Mesenchymal stem cell (in vitro differentiated cells and primary cell): Measurements from ENCODE around the gene PNCK. TPM values are rescaled to one million over a fixed set of nuclear protein-coding genes. Genes with fewer than 3 reads are reported as not detected.
A peak's percentile ranks its signal among the peaks of the same experiment; 100 is the strongest.

Experiments used
- DNase-seq: peaks from one replicate; pipeline ENCODE4 v3.0.0-alpha.2; 2013
- H2AFZ ChIP-seq: one replicate; pipeline ENCODE4 v1.6.1; 2013; ENCODE audit warnings: low read depth, mild to moderate bottlenecking, control low read depth, inconsistent platforms, low read length, moderate library complexity
- H2AK5ac ChIP-seq: 2 replicates; pipeline ENCODE4 v1.6.1; 2013; ENCODE audit warnings: low read length, moderate library complexity, mild to moderate bottlenecking, inconsistent platforms; ENCODE audit not compliant: severe bottlenecking
- H2BK120ac ChIP-seq: one replicate; pipeline ENCODE4 v1.6.1; 2013; ENCODE audit warnings: low read depth, mild to moderate bottlenecking, inconsistent platforms, low read length, moderate library complexity
- H2BK12ac ChIP-seq, 2 experiments: one replicate each; pipeline ENCODE4 v1.6.1; 2013; ENCODE audit warnings: inconsistent platforms in 2 of 2, low read length in 2 of 2, mild to moderate bottlenecking in 2 of 2, moderate library complexity in 2 of 2, control low read depth in 1 of 2
- H2BK15ac ChIP-seq: one replicate; pipeline ENCODE4 v1.6.1; 2013; ENCODE audit warnings: mild to moderate bottlenecking, low read depth, inconsistent platforms; ENCODE audit not compliant: poor library complexity, severe bottlenecking
- H2BK5ac ChIP-seq: 2 replicates; pipeline ENCODE4 v1.6.1; 2013; ENCODE audit warnings: low read depth, mild to moderate bottlenecking, low read length, control low read depth, inconsistent platforms; ENCODE audit not compliant: poor library complexity, severe bottlenecking
- H3K14ac ChIP-seq, 2 experiments: one replicate each; pipeline ENCODE4 v1.6.1; 2013; ENCODE audit warnings: inconsistent platforms in 2 of 2, low read length in 2 of 2, control low read depth in 1 of 2, mild to moderate bottlenecking in 1 of 2, moderate library complexity in 1 of 2
- H3K18ac ChIP-seq, 2 experiments: one replicate each; pipeline ENCODE4 v1.6.1; 2013; ENCODE audit warnings: inconsistent platforms in 2 of 2, low read length in 2 of 2, control low read depth in 1 of 2, low read depth in 1 of 2, mild to moderate bottlenecking in 1 of 2
- H3K23ac ChIP-seq, 2 experiments: one replicate each; pipeline ENCODE4 v1.6.1; 2013; ENCODE audit warnings: inconsistent platforms in 2 of 2, low read length in 2 of 2, mild to moderate bottlenecking in 2 of 2, moderate library complexity in 2 of 2, control low read depth in 1 of 2
- H3K27ac ChIP-seq: 2 replicates; pipeline ENCODE4 v1.5.1; 2013; ENCODE audit warnings: mild to moderate bottlenecking, moderate library complexity, low read length, control low read depth, inconsistent platforms; ENCODE audit not compliant: poor library complexity, severe bottlenecking
- H3K27me3 ChIP-seq, 2 experiments: 2 replicates each; pipeline versions ENCODE4 v1.6.1 to v1.7.0; 2013; ENCODE audit warnings: low read length in 2 of 2, mild to moderate bottlenecking in 2 of 2, moderate library complexity in 2 of 2, control low read depth in 1 of 2, inconsistent platforms in 1 of 2; ENCODE audit not compliant: control insufficient read depth in 1 of 2, insufficient read depth in 1 of 2
- H3K36me3 ChIP-seq, 2 experiments: 2 replicates each; pipeline versions ENCODE4 v1.6.1 to v1.7.0; 2013; ENCODE audit warnings: low read length in 2 of 2, control low read depth in 1 of 2, inconsistent platforms in 1 of 2, low read depth in 1 of 2, mild to moderate bottlenecking in 1 of 2; ENCODE audit not compliant: insufficient read depth in 2 of 2, control insufficient read depth in 1 of 2
- H3K4ac ChIP-seq, 2 experiments: one replicate each; pipeline ENCODE4 v1.6.1; 2013; ENCODE audit warnings: inconsistent platforms in 2 of 2, low read length in 2 of 2, mild to moderate bottlenecking in 2 of 2, moderate library complexity in 2 of 2, control low read depth in 1 of 2, low read depth in 1 of 2
- H3K4me1 ChIP-seq: 2 replicates; pipeline ENCODE4 v1.6.1; 2013; ENCODE audit warnings: low read depth, low read length, control low read depth; ENCODE audit not compliant: control insufficient read depth, insufficient read depth
- H3K4me2 ChIP-seq: 2 replicates; pipeline ENCODE4 v1.6.1; 2013; ENCODE audit warnings: low read length, mild to moderate bottlenecking, inconsistent platforms; ENCODE audit not compliant: poor library complexity, severe bottlenecking
- H3K4me3 ChIP-seq, 2 experiments: 2 replicates each; pipeline versions ENCODE4 v1.5.1 to v1.7.0; 2013; ENCODE audit warnings: low read length in 2 of 2, mild to moderate bottlenecking in 2 of 2, control low read depth in 1 of 2, low read depth in 1 of 2; ENCODE audit not compliant: insufficient read depth in 1 of 2
- H3K79me1 ChIP-seq: replicated peaks from 2 replicates; pipeline ENCODE4 v1.6.1; 2013; ENCODE audit warnings: mild to moderate bottlenecking, control low read depth, low read length, inconsistent platforms; ENCODE audit not compliant: poor library complexity, severe bottlenecking
- H3K9ac ChIP-seq: 2 replicates; pipeline ENCODE4 v1.7.0; 2013; ENCODE audit warnings: mild to moderate bottlenecking, low read length, moderate library complexity
- H3K9me3 ChIP-seq: 2 replicates; pipeline ENCODE4 v1.7.0; 2013; ENCODE audit warnings: mild to moderate bottlenecking, low read length; ENCODE audit not compliant: control insufficient read depth
- H4K8ac ChIP-seq: one replicate; pipeline ENCODE4 v1.6.1; 2013; ENCODE audit warnings: inconsistent platforms, mild to moderate bottlenecking, low read length, moderate library complexity
- H4K91ac ChIP-seq: one replicate; pipeline ENCODE4 v1.6.1; 2013; ENCODE audit warnings: mild to moderate bottlenecking, low read length, inconsistent platforms
- WGBS: methylation state at CpG from one replicate; pipeline ENCODE4 v1.1.7; 2013; ENCODE audit warnings: mixed read lengths; 5-methylcytosine and 5-hydroxymethylcytosine counted together
- polyA plus RNA-seq, 2 experiments: library from polyadenylated mRNA; stranded (reverse); fragments of 200-250 nt; gene quantifications; one replicate each; pipeline ENCODE4 v1.2.3, GENCODE V29; 2013

Gene PNCK
- polyA plus RNA-seq (2013, experiment 1 of 2): 0.10 TPM
- polyA plus RNA-seq (2013, experiment 2 of 2): 0.03 TPM

DNA sequence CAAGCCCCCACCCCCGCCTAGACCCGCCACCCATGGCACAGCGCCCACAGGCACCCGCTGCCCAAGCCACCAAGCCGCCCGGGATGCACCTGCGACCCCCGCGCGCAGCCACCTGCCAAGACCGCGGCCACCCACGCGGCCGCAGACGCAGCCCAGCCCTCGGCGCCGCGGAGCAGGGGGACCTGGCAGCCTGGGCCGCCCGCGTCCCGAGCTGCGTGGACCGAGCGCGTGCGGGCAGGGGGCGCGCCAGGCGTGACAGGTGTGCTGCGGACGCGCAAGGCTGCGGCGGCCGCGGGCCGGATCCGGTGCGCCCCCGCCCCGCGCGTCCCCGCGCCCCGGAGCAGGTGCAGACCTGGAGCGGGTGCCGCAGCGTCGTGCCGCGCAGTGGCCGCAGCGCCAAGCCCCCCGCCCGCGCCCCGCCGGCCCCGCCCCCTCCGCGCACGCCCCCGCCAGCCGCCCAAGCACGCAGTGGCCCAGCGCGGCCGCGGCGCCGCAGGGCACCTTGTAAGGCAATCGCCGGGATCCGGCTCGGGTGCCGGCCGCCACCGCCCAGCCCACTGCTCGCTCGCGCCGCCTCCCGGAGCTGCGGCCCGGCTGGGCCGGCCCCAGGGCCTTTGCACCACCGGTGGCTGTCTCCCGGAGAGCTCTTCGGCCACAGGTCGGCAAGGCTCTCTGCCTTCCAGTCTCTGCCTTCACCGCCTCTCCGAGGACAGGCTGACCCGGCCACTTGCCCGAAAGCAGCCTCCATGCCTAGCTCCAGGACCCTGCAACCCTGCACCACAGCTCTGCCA, at the start of gene PNCK:
Gene PNCK, minus strand, starts transcription at position 386 of the 791 bp plus-strand sequence. CDS start 737 bp downstream, outside the sequence.
- H3K36me3 ChIP-seq: no peaks in the 10 kb centered on the region
- no peak within 1 kb of the TSS for H4K8ac ChIP-seq
- no peak within 1 kb of the TSS for H3K27ac ChIP-seq
- no peaks in the 10 kb centered on the region for H3K79me1 ChIP-seq
- H3K4me2 ChIP-seq: no peak within 1 kb of the TSS
- no peak within 1 kb of the TSS for H2BK15ac ChIP-seq
- H2BK5ac ChIP-seq: no peak within 1 kb of the TSS
- no peak within 1 kb of the TSS for H3K9ac ChIP-seq
- H2AFZ ChIP-seq: no peak within 1 kb of the TSS
- H4K91ac ChIP-seq: no peak within 1 kb of the TSS
- no peaks in the 10 kb centered on the region for H3K9me3 ChIP-seq
- no peak for DNase-seq
- H3K14ac ChIP-seq: no peak within 1 kb of the TSS
- H3K23ac ChIP-seq: no peak within 1 kb of the TSS
- no peak within 1 kb of the TSS for H3K18ac ChIP-seq
- peaks cover 2% of the 10 kb centered on the region for H3K4me1 ChIP-seq
- peaks cover 17 to 60% of the 10 kb centered on the region in 2 experiments for H3K27me3 ChIP-seq
- H2AK5ac ChIP-seq: no peak within 1 kb of the TSS
- no peak within 1 kb of the TSS for H2BK12ac ChIP-seq
- no peak within 1 kb of the TSS for H3K4ac ChIP-seq
- no peak within 1 kb of the TSS for H2BK120ac ChIP-seq
- no peak within 1 kb of the TSS for H3K4me3 ChIP-seq
- WGBS: 39% methylated on average over 16 of the region's 98 CpGs

DNA sequence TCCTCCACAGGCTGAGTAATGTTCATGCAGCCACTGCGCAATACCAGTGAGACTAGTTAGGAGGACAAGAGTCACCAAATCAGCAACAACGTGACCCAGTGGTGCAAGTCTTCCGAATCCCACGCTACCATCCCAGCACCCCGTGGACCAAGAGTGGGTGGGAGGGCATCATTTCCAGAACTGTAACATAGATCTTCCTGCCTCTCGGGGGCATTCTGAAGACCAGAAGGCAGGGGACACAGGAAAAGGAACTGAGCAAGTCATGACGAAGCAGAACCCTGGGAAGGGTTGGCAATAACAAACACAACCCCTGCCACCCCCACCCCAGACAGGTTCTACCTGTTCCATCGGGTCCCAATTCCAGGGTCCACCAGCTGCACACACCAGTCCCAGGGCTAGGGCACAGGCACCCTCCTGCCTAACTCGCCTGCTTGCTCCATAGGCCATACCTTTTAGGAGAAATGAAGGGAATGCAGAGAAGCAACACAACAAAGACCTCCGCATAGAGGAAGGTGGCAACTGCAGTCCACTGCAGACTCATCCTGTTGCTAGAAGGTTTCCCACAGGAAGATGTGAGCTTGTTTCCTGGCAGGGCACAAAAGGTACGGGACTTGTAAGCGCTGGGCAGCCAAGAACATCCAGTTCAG, 49.2 kb upstream of the PNCK start:
- Histone ChIP-seq H3K9me3 (no peaks in the 10 kb centered on the region), H3K18ac (peak overlapping the region in 1 of 2 experiments; percentile 48), H4K91ac (no peak overlapping the region), H4K8ac (no peak overlapping the region), H2BK5ac (no peak overlapping the region), H3K79me1 (no peaks in the 10 kb centered on the region), H2BK120ac (no peak overlapping the region), H2AK5ac (no peak overlapping the region), H3K14ac (no peak overlapping the region), H3K36me3 (peaks cover 26 to 28% of the 10 kb centered on the region in 2 experiments), H2AFZ (no peak overlapping the region), H3K4me3 (peak overlapping the region; percentile 66 to 81), H3K27ac (peak overlapping the region; percentile 82), H3K27me3 (peaks cover 0 to 6% of the 10 kb centered on the region in 2 experiments), H2BK15ac (no peak overlapping the region), H3K4me2 (peak overlapping the region; percentile 5), H3K4ac (peak overlapping the region in 1 of 2 experiments; percentile 30), H3K23ac (no peak overlapping the region), H3K4me1 (peaks cover 34% of the 10 kb centered on the region), H3K9ac (peak overlapping the region; percentile 89), H2BK12ac (no peak overlapping the region)
- WGBS: 52% methylated on average over 9 of the region's 12 CpGs
- DNase-seq: peak; percentile 37

DNA sequence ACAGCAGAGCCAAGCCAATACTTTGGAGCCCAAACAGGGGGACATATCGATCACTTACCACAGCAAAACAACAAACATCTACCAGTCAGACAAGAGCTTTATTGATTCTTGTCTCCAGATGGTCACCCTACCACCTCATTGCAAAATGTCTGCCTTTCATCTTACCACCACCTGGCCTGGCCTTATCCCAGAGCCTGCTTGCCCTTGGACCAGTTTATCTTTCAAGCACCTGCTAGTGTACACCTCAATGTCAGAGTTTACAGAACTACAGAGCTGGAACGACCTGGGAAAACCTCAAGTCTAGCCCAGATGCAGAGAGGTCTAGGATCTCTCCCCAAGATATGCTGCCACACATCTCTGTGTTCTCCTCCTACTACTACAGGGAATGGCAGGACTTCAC, 46.1 kb upstream of the PNCK start:
- H3K14ac ChIP-seq: no peak overlapping the region
- no peak overlapping the region for H4K91ac ChIP-seq
- no peak overlapping the region for H2BK5ac ChIP-seq
- H3K9ac ChIP-seq: no peak overlapping the region
- H3K4me1 ChIP-seq: peaks cover 4% of the 10 kb centered on the region
- DNase-seq: no peak
- H4K8ac ChIP-seq: no peak overlapping the region
- no peak overlapping the region for H2AFZ ChIP-seq
- no peak overlapping the region for H3K4ac ChIP-seq
- peaks cover 45 to 50% of the 10 kb centered on the region in 2 experiments for H3K36me3 ChIP-seq
- no peak overlapping the region for H3K4me2 ChIP-seq
- WGBS: 100% methylated on average over 2 of the region's 2 CpGs
- H3K4me3 ChIP-seq: no peak overlapping the region
- no peak overlapping the region for H2BK12ac ChIP-seq
- no peak overlapping the region for H3K23ac ChIP-seq
- H2AK5ac ChIP-seq: no peak overlapping the region
- no peak overlapping the region for H2BK15ac ChIP-seq
- H2BK120ac ChIP-seq: no peak overlapping the region
- H3K18ac ChIP-seq: no peak overlapping the region
- H3K27me3 ChIP-seq: peaks cover 0 to 6% of the 10 kb centered on the region in 2 experiments
- H3K9me3 ChIP-seq: no peaks in the 10 kb centered on the region
- peaks cover 6% of the 10 kb centered on the region for H3K79me1 ChIP-seq
- H3K27ac ChIP-seq: no peak overlapping the region

DNA sequence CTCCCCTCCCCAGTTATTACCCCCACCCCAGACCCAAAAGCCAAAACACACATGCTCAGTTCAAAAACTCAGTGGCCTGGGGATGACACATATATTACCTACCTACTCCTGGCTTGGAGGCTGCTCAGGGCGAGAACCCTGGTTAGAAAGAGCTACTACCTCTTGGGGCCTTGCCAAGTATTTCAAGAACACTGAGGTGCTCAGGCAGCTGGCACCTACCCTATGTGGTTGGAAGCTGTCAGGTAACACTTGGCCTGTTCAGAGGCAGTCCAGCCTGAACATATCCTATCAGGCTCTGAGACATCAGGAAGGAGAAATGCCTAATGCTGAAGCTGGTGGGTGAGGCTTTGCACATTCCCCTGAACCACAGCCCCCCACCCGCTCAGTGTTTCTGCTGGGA, 45.6 kb upstream of the PNCK start:
- no peak overlapping the region for H3K14ac ChIP-seq
- no peak overlapping the region for H4K91ac ChIP-seq
- no peak overlapping the region for H2AFZ ChIP-seq
- H3K18ac ChIP-seq: no peak overlapping the region
- no peak overlapping the region for H3K4ac ChIP-seq
- no peak overlapping the region for H3K4me2 ChIP-seq
- H2BK120ac ChIP-seq: no peak overlapping the region
- no peak overlapping the region for H3K4me3 ChIP-seq
- H2BK5ac ChIP-seq: no peak overlapping the region
- H4K8ac ChIP-seq: no peak overlapping the region
- H3K9me3 ChIP-seq: no peaks in the 10 kb centered on the region
- H3K36me3 ChIP-seq: peaks cover 48 to 54% of the 10 kb centered on the region in 2 experiments
- WGBS: 100% methylated on average over 2 of the region's 2 CpGs
- H2BK15ac ChIP-seq: no peak overlapping the region
- no peak overlapping the region for H2AK5ac ChIP-seq
- no peak overlapping the region for H3K23ac ChIP-seq
- peaks cover 7% of the 10 kb centered on the region for H3K79me1 ChIP-seq
- H2BK12ac ChIP-seq: no peak overlapping the region
- peaks cover 0 to 6% of the 10 kb centered on the region in 2 experiments for H3K27me3 ChIP-seq
- peaks cover 4% of the 10 kb centered on the region for H3K4me1 ChIP-seq
- no peak overlapping the region for H3K27ac ChIP-seq
- H3K9ac ChIP-seq: no peak overlapping the region
- no peak for DNase-seq
